Ovary (tissue), 3 donors: Measurements from ENCODE around the gene GREM2.

ENCODE experiments used
- CTCF ChIP-seq, 3 donors: fragments of 450-650 bp in 2 of 3; fragments of 200-600 bp in 1 of 3; IDR thresholded peaks; one replicate each; pipeline versions ENCODE4 v1.5.1 to v1.8.0; 2016 to 2022; ENCODE audit warnings: antibody characterized with exemption in 3 of 3, mild to moderate bottlenecking in 1 of 3
- EP300 ChIP-seq: sonication (generic); formaldehyde crosslinking; IDR thresholded peaks from one replicate; pipeline ENCODE4 v1.6.1; 2017; ENCODE audit warnings: antibody characterized with exemption
- POLR2A ChIP-seq: fragments of 450-650 bp; IDR thresholded peaks from one replicate; pipeline ENCODE4 v1.6.1; 2017; ENCODE audit warnings: antibody characterized with exemption, mild to moderate bottlenecking, moderate library complexity
- donor health status: DM: no; HTN: no; CAD: no.

- TF ChIP-seq CTCF (IDR thresholded peaks at IDR 0.05) (no peak), EP300 (no peak), POLR2A (no peak)
Measured at GRCh38 chr1:240496356-240496755, 115.6 kb downstream of the GREM2 start.
